Activated T-helper 17 cell treated with anti-CD3 and anti-CD28 coated beads, Interleukin-2, amount 50 U/mL, for 72 hours (primary cell): ENCODE data around the gene IMPDH1. TPM values are rescaled to one million over a fixed set of nuclear protein-coding genes. Genes with fewer than 3 reads are reported as not detected.

Experiments used
- ATAC-seq: fragments of 150-1000 bp; cut with Tn5 transposase; replicated peaks from 2 replicates; pipeline ENCODE4 v1.10.0; 2021; ENCODE audit warnings: mild to moderate bottlenecking, moderate library complexity
- H3K27ac Mint-ChIP-seq: one replicate; pipeline ENCODE4 v1.8.0; 2022; ENCODE audit warnings: mixed read lengths
- H3K27me3 Mint-ChIP-seq: one replicate; pipeline ENCODE4 v1.8.0; 2022; ENCODE audit warnings: mixed read lengths
- H3K36me3 Mint-ChIP-seq: one replicate; pipeline ENCODE4 v1.8.0; 2022; ENCODE audit warnings: low read depth, mild to moderate bottlenecking, mixed read lengths
- H3K4me1 Mint-ChIP-seq: one replicate; pipeline ENCODE4 v1.8.0; 2022; ENCODE audit warnings: mixed read lengths
- H3K4me3 Mint-ChIP-seq: one replicate; pipeline ENCODE4 v1.8.0; 2022; ENCODE audit warnings: mild to moderate bottlenecking, mixed read lengths
- H3K9me3 Mint-ChIP-seq: one replicate; pipeline ENCODE4 v1.8.0; 2022; ENCODE audit warnings: mixed read lengths
- total RNA-seq, 2 donors: library from RNA; stranded (reverse); gene quantifications; one replicate each; pipeline ENCODE4 v1.2.3, GENCODE V29; 2022

The IMPDH1 gene
- total RNA-seq, 2 donors from 2014 or later, result 62.7 to 95.6 TPM

DNA sequence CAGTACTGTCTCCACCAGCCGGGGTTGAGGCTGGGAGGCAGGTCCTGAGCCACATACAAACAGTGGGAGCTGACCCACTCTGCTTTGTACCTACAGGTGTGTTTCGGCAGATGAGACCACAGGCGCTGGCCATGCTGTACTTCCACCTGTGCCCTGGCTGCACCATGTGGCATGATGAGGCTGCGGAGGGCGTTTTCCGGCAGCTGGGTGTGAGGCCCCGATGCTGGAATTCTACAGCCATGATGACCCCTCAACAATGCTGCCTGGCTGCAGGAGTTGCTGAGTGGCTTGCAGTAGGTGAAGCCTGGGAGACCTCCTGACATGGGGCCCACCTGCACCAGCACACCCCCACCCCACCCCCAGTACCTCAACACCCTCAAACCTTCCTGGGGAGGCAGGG lies 18.0 kb downstream of the IMPDH1 start:
- no peak for ATAC-seq
- Mint-ChIP-seq H3K4me1 (no peaks in the 10 kb centered on the region), H3K27me3 (no peaks in the 10 kb centered on the region), H3K27ac (no peak overlapping the region), H3K9me3 (no peaks in the 10 kb centered on the region), H3K4me3 (no peak overlapping the region), H3K36me3 (peaks cover 15% of the 10 kb centered on the region)

- Mint-ChIP-seq H3K27me3 (no peaks in the 10 kb centered on the region), H3K36me3 (peaks cover 8% of the 10 kb centered on the region), H3K4me1 (no peaks in the 10 kb centered on the region), H3K4me3 (no peak overlapping the region), H3K9me3 (no peaks in the 10 kb centered on the region), H3K27ac (no peak overlapping the region)
- ATAC-seq, result no peak
These were observed 18.8 kb downstream of the IMPDH1 start for GRCh38 chr7:128390871-128391565.

DNA sequence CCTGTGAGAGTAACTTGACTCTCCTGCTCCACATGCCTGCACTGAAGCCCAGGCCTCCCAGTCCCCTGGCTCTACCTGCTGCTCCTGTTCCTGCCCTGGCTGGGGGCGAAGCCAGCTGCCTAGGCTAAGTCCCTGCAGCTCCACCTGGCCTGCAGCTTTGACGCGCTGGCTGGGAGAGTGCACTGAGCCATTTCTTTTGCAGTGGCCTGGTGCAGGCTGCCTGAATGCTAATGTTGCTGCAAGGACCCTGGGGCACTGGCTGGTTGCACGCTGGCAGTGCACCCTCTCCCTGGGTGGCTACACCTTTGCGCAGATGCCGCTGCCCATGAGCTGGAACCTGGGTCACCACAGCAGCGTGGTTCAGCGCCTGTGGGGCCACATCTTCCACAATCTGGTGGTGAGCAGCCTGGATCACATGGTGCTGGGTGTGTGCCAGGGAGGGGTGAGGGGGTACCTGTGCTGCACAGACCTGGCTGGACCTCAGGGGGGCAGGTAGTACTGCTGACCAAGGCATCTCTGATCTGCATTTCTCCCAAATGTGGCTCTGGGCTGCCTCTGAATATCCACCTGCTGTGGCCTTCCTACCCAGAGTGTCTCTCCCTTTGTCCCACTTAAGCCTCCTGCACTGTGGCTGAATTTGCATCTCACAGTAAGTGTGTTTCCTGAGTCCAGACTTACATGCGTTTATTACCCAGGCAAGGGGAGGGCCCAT lies 20.0 kb downstream of the IMPDH1 start:
- no peak overlapping the region for H3K4me3 Mint-ChIP-seq
- no peak overlapping the region for H3K27ac Mint-ChIP-seq
- H3K27me3 Mint-ChIP-seq, result no peaks in the 10 kb centered on the region
- no peak for ATAC-seq
- no peaks in the 10 kb centered on the region for H3K9me3 Mint-ChIP-seq
- peaks cover 6% of the 10 kb centered on the region for H3K36me3 Mint-ChIP-seq
- H3K4me1 Mint-ChIP-seq, result no peaks in the 10 kb centered on the region

GRCh38 chr7:128389085-128389617 lies 20.6 kb downstream of the IMPDH1 start:
- Mint-ChIP-seq H3K27ac (no peak overlapping the region), H3K36me3 (peaks cover 6% of the 10 kb centered on the region), H3K4me1 (no peaks in the 10 kb centered on the region), H3K4me3 (no peak overlapping the region), H3K9me3 (no peaks in the 10 kb centered on the region), H3K27me3 (no peaks in the 10 kb centered on the region)
- no peak for ATAC-seq

DNA sequence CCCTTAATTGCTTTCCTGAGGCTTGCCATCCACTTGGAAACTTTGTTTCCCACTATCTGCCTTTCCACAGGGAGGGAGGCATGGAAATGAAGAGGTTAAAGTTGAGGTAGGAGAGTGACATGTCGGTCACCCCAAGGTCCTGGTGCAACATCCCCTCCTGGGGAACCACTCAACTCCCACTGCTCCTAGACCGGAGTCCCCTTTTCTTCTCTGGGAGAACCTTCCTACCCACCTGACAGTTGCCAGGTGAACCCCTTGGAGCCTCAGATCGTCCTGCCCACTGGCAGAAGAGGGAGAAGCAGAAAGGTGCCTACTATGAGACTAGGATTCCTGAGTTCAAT lies 21.7 kb downstream of the IMPDH1 start:
- Mint-ChIP-seq H3K27me3 (no peaks in the 10 kb centered on the region), H3K4me1 (no peaks in the 10 kb centered on the region), H3K9me3 (no peaks in the 10 kb centered on the region), H3K4me3 (no peak overlapping the region), H3K27ac (no peak overlapping the region), H3K36me3 (peaks cover 4% of the 10 kb centered on the region)
- no peak for ATAC-seq

- H3K4me3 Mint-ChIP-seq, result no peak overlapping the region
- no peaks in the 10 kb centered on the region for H3K36me3 Mint-ChIP-seq
- no peak overlapping the region for H3K27ac Mint-ChIP-seq
- no peaks in the 10 kb centered on the region for H3K27me3 Mint-ChIP-seq
- H3K9me3 Mint-ChIP-seq, result no peaks in the 10 kb centered on the region
- peak; percentile 78 for ATAC-seq
- H3K4me1 Mint-ChIP-seq, result no peaks in the 10 kb centered on the region
These were observed 22.3 kb downstream of the IMPDH1 start for GRCh38 chr7:128387216-128388144.

DNA sequence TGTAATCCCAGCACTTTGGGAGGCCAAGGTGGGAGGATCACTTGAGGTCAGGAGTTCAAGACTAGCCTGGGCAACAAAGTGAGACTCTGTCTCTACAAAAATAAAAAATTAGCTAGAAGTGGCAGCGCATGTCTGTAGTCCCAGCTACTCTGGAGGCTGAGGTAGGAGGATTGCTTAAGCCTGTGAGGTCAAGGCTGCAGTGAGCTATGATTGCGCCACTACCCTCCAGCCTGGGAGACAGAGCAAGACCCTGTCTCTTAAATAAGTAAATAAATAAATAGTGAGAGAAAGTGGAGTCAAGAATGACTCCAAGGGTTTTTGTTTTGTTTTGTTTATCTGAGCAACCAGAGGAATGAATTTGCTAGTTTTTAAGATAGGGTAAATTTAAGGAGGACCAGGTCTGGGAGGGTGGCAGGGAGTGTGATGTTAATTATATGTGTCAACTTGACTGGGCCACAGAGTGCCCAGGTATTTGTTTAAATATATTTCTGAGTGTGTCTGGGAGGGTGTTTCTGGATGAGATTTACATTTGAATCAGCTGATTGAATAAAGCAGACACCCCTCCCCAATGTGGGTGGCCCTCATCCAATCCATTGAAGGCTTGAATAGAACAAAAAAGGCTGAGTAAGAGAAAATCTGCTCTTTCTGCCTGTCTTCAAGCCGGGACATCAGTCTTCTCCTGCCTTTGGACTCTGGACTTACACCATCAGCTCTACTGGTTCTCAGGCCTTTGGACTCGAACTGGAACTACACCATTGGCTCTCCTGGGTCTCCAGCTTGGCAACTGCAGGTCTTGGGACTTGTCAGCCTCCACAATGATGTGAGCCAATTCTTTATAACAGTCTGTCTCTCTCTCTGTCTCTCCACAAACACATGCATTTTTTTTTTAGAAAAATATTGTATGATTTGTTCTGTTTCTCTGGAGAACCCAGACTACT lies 23.5 kb downstream of the IMPDH1 start:
- Mint-ChIP-seq H3K27me3 (no peaks in the 10 kb centered on the region), H3K4me3 (no peak overlapping the region), H3K36me3 (no peaks in the 10 kb centered on the region), H3K4me1 (no peaks in the 10 kb centered on the region), H3K9me3 (no peaks in the 10 kb centered on the region), H3K27ac (no peak overlapping the region)
- no peak for ATAC-seq

DNA sequence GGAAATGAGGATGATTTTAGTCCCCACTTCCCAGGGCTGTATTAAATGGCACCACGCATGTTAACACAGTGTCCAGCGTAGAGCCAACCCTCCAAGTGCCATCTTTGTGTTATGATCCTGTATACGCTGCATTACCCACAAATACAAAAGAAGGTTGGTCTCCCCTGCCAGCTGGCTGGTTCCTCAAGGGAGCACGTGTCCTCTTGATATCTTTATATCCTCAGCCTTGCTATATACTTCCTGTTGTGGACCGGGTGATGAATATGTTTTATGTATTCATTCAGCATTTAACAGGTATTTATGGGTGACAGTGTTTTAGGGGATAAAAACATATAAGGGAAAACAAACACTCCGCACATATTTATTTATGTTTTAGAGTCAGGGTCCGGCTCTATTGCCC lies 25.1 kb downstream of the IMPDH1 start:
- no peaks in the 10 kb centered on the region for H3K9me3 Mint-ChIP-seq
- no peak for ATAC-seq
- no peaks in the 10 kb centered on the region for H3K27me3 Mint-ChIP-seq
- no peak overlapping the region for H3K27ac Mint-ChIP-seq
- no peak overlapping the region for H3K4me3 Mint-ChIP-seq
- no peaks in the 10 kb centered on the region for H3K4me1 Mint-ChIP-seq
- H3K36me3 Mint-ChIP-seq, result no peaks in the 10 kb centered on the region

GRCh38 chr7:128383776-128384175 lies 26.0 kb downstream of the IMPDH1 start:
- Mint-ChIP-seq H3K4me1 (no peaks in the 10 kb centered on the region), H3K27me3 (no peaks in the 10 kb centered on the region), H3K27ac (no peak overlapping the region), H3K36me3 (no peaks in the 10 kb centered on the region), H3K4me3 (no peak overlapping the region), H3K9me3 (no peaks in the 10 kb centered on the region)
- no peak for ATAC-seq

- H3K27ac Mint-ChIP-seq, result no peak overlapping the region
- no peaks in the 10 kb centered on the region for H3K27me3 Mint-ChIP-seq
- no peaks in the 10 kb centered on the region for H3K36me3 Mint-ChIP-seq
- H3K4me1 Mint-ChIP-seq, result no peaks in the 10 kb centered on the region
- ATAC-seq, result peak; percentile 37
- H3K4me3 Mint-ChIP-seq, result no peak overlapping the region
- H3K9me3 Mint-ChIP-seq, result no peaks in the 10 kb centered on the region
These were observed 28.5 kb downstream of the IMPDH1 start for GRCh38 chr7:128381161-128381821.

GRCh38 chr7:128380483-128381106 lies 29.2 kb downstream of the IMPDH1 start:
- Mint-ChIP-seq H3K4me3 (no peak overlapping the region), H3K27ac (no peak overlapping the region), H3K27me3 (no peaks in the 10 kb centered on the region), H3K36me3 (no peaks in the 10 kb centered on the region), H3K9me3 (no peaks in the 10 kb centered on the region), H3K4me1 (no peaks in the 10 kb centered on the region)
- no peak for ATAC-seq

DNA sequence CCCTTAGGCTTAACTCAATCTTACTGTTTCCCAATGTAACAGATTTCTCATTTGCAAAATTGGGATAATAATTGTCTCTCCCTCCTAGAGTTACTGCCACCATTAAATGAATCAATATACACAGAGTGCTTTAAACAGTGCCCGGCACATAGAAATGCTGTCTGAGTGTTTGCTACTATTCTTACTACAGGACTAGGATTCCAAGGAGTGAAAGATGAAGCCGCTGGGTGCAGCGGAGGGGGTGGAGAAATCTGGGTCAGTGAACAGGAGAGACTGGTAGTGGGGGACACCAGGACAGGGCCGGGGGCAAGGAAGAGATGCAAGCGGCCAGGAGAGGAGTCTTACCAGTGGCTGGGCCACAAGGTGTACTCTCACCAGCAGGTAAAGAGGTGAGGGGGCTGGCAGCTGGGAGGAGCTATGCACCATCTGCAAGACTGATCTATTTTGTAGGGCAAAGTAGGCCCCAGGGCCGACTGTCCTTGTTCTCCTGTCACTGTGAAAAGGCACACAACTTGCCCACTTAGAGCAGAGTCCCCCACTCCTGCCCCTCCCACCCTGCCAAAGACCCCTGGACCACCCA lies 29.8 kb downstream of the IMPDH1 start:
- no peaks in the 10 kb centered on the region for H3K36me3 Mint-ChIP-seq
- no peaks in the 10 kb centered on the region for H3K27me3 Mint-ChIP-seq
- H3K9me3 Mint-ChIP-seq, result no peaks in the 10 kb centered on the region
- no peak overlapping the region for H3K27ac Mint-ChIP-seq
- ATAC-seq, result no peak
- no peaks in the 10 kb centered on the region for H3K4me1 Mint-ChIP-seq
- H3K4me3 Mint-ChIP-seq, result no peak overlapping the region

DNA sequence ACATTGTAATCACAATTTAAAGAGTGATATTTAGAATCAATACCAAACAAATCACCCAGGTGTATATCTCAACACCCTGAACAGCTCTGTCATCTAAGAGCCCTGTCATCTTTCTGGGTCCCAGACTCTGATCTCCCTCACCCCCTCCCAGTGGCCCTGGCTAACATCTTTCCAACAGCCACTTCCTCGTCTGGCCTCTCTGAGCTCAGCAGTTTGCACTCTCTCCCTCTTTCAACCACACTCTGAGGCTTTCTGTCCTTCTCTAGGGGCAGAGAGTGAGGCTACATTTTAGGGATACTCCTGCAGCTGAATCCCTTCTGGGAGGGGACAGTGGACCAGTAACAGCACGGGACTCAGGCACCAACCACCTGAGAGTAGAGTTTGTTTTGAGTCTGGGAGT lies 31.1 kb downstream of the IMPDH1 start:
- Mint-ChIP-seq H3K27me3 (peaks cover 3% of the 10 kb centered on the region), H3K9me3 (no peaks in the 10 kb centered on the region), H3K27ac (no peak overlapping the region), H3K4me3 (no peak overlapping the region), H3K36me3 (no peaks in the 10 kb centered on the region), H3K4me1 (no peaks in the 10 kb centered on the region)
- ATAC-seq, result no peak
